HL-60/S4 treated with retinoic acid at 250 ng/mL for 4 days and 3 days (cell line): Measurements from ENCODE around the gene DDB1.

ENCODE experiments used
- in situ Hi-C: fragments of 300-500 bp; cut with MboI; formaldehyde crosslinking; loops from 2 replicates; pipeline ENCODE4 v1.7.0; 2022; ENCODE audit warnings: low sequenced_read_pairs

Gene DDB1

DNA sequence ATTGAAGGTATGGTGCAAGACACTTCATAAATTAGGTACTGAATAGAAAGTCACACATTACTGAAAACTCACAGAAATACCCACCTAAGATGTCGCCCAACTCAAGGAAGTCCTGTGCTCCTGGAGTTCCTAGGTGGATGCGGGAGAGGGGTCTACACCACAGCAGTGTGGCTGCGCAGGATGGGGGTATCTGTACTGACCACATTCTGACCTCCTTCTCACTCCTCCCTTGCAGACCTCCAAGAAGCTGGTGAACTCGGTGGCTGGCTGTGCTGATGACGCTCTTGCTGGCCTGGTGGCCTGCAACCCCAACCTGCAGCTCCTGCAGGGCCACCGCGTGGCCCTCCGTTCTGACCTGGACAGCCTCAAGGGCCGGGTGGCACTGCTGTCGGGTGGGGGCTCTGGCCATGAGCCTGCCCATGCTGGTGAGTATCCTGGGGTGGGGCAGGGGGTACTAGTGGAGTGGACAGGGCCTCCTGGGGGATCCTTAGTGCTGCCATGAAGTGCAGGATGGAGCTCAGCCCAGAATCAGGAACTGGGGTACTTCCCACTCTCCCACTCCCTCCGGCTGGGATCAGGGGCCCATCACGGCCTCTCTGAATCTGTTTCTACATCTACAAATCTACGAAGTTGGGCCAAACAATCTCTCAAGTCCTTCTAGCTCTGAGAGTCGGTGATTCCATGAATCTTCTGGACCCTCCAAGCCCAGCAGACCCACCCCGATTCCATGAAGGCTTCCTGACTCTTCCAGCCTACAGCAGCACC lies 5.0 kb upstream of the DDB1 start:
- in situ Hi-C loops, result no loop called here

DNA sequence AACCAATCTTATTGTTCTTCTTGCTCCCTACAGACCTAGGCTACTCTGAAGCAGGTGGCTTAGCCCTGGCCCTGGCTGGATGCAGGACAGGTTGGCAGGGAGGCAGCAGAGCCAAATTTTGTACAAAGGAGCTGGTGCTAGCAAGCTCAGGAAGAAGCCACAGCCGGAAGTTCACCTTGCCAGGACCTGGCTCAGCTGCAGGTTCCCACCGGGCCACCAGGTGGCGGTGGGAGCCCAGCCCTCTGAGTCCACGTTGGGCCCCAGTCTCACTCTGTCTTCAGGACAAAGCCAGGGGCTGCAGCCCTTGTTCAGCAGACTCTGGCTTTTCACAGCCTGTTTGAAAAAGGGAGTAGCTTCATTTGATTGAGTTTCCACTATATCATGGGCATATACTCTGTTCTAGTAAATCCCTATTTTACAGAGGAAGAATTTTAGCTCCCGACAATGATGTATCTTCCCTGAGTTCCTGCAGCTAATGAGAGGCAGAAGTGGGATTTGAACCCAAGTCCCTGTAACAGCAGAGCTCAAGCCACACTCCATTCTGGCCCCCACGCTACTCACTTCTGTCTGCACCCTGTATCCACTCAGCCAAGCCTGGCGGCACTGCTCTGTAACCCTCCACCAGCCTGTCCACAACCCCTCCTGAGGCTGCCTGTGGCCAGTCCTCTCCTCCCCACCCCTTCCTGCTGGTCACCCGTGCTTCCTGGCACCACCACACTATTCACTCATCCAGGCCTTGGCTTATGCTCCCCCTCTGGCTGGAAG lies 3.4 kb upstream of the DDB1 start:
- in situ Hi-C loops, result no loop called here

GRCh38 chr11:61335355-61335710 lies 2.4 kb upstream of the DDB1 start:
- in situ Hi-C loops, result no loop called here

DNA sequence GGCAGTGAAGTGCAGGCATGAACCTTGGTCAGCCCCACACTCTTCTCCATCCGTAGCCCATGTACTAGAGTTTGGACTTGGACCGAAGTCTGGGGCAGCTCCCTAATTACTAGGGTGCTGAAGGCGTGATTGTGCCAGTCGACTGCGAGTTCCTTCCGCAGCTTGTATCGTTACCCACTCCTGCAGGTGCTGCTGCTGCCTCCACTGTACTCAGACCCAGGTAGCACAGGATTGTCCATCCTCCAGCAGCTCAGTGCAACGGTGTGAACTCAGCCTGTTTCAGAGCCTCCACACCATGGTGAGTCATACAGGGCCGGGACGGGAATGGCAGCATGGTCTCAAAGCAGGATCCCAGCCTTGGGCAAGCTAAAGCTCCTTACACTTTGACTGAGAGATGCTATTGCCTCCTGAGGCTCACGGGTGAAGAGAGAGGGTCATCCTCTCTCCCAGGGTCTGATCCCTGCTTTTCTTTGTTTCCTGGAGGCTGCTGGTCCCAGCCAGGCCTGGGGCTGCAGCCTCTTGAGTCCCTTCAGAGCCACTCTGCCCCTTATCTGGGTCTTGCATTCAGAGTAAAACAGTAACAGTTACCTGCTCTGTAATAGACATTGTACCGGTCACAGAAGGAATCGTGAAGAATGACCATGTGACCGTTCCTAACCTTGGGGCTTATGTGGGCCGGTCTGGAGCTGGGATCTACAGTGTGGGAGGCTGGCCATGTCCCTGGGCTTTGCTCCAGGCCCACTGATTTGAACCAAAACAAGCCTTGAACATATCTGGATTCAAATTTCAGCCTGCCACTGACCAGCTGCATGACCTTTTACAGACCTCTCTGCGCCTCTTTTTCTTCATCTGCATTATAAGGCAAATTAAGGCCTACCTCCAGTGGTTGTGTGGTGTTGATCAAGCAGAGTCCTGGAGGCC lies 1.8 kb upstream of the DDB1 start:
- in situ Hi-C loops, result no loop called here

GRCh38 chr11:61333550-61334433 lies 887 bp upstream of the DDB1 start:
- in situ Hi-C loops, result no loop called here

- in situ Hi-C loops, result no loop called here
Observed at GRCh38 chr11:61332281-61332796, 566 bp downstream of the DDB1 start.

DNA sequence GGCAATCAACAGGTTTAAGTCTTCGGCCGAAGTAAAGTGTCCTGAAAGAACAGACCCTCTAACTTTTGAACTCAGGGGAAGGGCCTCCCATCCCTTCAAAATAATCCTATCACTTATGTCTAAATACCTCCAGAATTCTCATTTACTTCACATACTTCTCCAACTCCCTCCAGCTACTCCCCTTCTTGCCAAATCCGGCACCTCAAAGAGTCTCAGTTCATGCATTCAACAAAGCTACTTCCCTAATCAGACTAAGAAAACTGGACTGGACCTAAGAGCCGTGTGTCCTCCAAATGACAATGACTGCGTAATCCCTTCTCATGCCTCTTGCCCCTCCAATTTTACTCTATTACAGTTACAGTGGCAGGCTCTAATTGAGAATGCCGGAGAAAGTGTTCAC lies 1.3 kb downstream of the DDB1 start:
- in situ Hi-C loops, result no loop called here

DNA sequence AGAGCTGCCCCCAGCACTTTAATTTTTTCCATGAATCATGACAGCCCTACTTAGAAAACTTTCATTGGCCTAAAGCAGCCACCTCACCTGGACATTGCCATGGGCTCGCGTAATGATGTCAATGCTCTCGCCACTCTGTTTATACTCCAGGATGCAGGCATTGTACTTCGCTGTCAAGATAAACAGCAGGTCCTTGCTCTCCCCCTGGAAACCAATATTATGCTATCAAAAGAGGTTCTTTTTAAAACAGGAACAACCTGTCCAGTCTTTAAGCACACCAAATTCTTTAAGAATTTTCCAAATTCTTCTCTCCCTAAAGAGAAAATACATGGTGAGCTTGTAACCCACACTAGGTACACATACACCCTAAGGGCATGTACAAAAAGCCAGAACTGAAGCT lies 3.0 kb downstream of the DDB1 start:
- in situ Hi-C loops, result no loop called here

DNA sequence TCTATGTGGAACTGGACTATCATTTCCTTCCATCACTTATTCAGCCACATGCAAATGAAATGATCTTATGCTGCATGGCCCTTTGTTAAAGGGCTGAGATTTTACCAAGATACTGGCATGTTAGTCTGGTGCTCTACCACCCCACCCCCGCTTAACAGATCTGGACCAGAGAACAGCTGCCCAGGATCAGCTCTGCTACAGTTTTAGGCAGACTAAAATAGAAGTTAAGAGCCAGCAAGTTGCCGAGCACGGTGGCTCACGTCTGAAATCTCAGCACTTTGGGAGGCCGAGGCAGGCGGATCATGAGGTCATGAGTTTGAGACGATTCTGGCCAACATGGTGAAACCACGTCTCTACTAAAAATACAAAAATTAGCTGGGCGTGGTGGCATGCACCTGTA lies 4.6 kb downstream of the DDB1 start:
- in situ Hi-C loops, result no loop called here

DNA sequence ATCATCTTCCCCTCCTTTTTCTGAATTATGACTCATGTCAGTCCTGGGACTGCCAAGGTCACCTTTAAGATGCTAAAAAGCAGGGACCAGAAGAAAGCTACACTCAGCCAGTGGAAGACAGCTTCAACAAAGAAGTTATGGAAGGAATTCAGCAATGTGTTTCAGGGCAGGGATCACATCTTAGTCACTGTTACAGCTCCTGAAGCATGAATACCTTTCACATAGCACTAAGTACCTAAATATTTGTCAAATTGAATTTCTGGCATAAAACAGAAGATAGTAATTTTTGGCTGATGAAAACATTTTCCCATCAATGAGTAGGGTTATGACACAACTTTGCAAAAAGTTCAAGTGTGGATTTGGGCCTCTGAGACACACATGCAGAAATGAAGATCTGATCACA lies 5.2 kb downstream of the DDB1 start:
- in situ Hi-C loops, result no loop called here

DNA sequence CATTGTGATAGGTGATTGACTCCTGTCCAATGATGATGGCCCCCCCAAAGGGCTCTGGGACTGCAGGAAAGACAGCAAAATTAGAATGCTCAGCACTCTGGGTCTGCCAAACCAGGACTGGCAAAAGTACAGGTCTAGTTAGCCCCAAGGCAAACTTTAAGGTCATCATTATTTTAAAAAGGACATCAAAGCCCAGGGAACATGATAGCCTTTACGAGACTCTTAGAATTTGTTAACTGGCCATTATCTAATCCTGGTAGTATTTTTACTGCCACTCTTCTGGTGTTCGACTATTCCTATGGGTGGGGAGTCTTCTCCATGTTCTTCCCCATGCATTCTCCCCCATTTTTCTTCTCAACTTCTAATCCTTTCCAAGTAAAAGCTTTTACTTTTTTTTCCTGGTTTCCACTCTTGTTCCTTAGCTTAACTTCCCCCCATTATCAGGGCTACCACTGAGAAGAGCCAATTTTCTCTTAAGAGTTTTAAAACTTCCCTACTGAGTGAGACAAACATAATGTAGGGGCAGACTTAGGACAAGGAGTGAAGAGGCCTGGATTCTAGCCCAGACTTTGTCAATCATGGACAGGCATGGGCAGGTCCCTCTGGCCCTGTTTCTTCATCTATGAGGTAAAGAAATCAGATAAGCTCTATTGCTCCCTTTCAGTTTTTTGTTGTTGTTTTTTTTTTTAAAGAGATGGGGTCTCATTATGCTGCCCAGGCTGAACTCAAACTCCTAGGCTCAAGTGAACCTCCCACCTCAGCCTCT lies 7.1 kb downstream of the DDB1 start:
- in situ Hi-C loops, result no loop called here

DNA sequence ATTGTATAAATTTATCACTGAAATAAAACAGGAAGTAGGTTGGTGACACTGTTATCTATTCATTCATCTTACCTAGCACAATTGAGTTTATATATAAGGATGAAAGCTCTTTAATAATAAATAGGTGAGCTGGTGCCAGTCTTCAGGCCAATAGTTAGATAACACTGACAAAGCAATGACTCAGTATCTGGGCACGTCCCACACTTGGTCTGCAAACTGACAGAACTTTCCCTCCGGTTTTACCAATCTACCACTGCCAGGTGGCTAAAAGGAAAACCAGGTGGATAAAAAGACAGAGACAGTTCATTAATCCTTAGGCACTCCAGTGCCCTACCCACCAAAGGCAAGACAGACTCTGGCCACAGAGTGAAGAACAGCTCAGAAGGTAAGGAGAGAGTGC lies 17.6 kb downstream of the DDB1 start:
- in situ Hi-C loops, result no loop called here

DNA sequence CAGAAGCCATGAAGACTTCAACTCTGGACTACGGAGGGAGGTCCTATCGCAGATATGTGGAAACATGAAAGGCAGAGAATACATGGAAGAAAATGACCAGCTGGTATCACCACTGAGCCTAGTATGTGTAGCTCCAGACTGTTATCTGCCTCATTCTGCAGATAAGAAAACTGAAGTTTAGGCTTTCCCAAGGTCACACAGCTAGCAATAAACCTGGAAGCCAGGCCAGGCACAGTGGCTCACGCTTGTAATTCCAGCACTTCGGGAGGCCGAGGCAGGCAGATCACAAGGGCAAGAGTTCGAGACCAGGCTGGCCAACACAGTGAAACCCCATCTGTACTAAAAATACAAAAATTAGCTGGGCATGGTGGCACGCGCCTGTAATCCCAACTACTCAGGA lies 22.2 kb downstream of the DDB1 start:
- in situ Hi-C loops, result no loop called here

GRCh38 chr11:61309739-61310138 lies 23.2 kb downstream of the DDB1 start:
- in situ Hi-C loops, result no loop called here

DNA sequence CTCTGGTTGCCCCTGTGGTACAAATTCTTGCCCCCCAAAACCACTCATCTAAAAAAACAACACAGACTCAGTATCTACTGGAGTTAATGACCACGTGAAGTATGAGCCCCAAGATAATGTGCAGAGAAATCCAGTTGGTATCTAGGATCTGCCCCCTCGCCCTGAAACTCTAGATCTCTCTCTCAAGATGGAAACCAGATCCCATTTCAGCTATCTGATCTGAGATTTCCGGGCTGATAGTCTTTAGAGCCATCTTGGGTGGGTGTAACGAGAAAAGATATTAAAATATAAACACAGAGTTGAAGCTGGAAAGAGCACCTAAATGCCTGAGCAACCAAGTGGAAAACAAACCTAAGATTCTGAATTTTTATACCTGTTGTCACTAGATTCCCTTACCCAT lies 23.8 kb downstream of the DDB1 start:
- in situ Hi-C loops, result no loop called here

DNA sequence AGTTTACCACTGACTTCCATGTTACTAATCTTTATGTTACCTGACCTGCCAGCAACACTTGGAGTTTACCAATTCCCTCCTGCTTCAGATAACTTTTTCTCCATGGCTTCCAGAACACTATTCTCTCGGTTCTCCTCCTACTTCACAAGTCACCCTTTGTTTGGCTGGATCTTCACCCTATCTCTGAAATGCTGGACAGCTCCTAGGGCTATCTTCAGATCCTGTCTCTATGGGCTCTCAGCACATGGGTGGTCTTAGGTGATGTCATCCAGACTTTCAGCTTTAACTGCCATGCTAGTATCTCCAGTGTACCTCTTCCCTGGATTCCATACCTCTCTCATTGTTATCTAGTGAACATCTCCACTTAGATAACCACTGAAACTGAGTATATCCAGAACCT lies 25.6 kb downstream of the DDB1 start:
- in situ Hi-C loops, result no loop called here

DNA sequence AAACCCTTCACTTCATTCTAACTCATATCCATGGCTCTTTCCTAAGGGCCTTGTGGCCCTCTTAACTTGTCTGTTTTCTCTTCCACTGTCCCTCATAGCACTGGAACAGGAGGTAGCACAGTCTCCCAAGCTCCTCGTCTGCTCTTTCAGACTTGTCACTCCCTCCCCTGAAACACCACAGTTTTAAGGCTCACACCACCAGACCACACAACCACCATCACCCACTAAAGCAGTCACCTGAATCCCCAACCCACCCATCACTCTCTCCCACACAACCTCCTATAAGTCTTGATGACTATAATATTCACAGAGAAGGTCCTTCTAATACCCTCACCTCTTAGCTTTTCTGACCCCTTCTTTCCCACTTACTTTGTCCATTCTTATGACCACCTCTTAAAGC lies 26.7 kb downstream of the DDB1 start:
- in situ Hi-C loops, result no loop called here

GRCh38 chr11:61305417-61305816 lies 27.5 kb downstream of the DDB1 start:
- in situ Hi-C loops, result no loop called here

GRCh38 chr11:61303725-61304124 lies 29.2 kb downstream of the DDB1 start:
- in situ Hi-C loops, result no loop called here

DNA sequence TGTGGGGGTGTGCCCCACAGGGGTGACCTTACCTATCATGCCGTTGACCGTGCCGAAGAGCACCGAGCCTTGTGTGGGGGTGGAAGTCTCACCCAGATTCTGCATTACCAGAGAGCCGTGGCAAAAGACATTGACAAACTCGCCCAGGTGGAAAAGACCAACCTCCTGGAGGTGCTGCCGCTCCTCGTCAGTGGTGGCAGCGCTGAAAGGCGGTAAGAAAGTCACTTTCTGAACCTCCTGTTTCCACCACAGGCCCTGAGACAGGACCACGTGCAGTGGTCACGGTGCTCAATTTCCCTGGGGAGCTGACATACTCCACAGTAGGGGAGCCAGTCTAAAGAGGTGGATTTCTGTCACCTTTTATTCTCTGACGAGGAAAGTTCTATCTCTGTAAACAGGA lies 30.4 kb downstream of the DDB1 start:
- in situ Hi-C loops, result no loop called here
